ENCODE measurements around the gene SLC16A9.

Gene SLC16A9

GRCh38 chr10:59719374-59719773 is 9.7 kb upstream of the SLC16A9 start:
- DNase-seq: no peak

GRCh38 chr10:59718257-59718656 is 8.6 kb upstream of the SLC16A9 start:
- DNase-seq: no peak

- DNase-seq: no peak
These were observed 3.7 kb upstream of the SLC16A9 start for GRCh38 chr10:59713196-59713821.

- DNase-seq: no peak
These were observed 2.3 kb upstream of the SLC16A9 start for GRCh38 chr10:59711871-59712494.

GRCh38 chr10:59708816-59709394 is 745 bp downstream of the SLC16A9 start:
- DNase-seq: no peak

- DNase-seq: no peak
These were observed 2.5 kb downstream of the SLC16A9 start for GRCh38 chr10:59706851-59707797.

GRCh38 chr10:59705931-59706330 is 3.7 kb downstream of the SLC16A9 start:
- no peak for DNase-seq

GRCh38 chr10:59704630-59705029 is 5.0 kb downstream of the SLC16A9 start:
- no peak for DNase-seq

- DNase-seq: no peak
These were observed 7.3 kb downstream of the SLC16A9 start for GRCh38 chr10:59702347-59702746.

GRCh38 chr10:59700709-59701108 is 8.9 kb downstream of the SLC16A9 start:
- no peak for DNase-seq

- DNase-seq: no peak
These were observed 11.3 kb downstream of the SLC16A9 start for GRCh38 chr10:59698326-59698725.

GRCh38 chr10:59695637-59696036 is 14.0 kb downstream of the SLC16A9 start:
- no peak for DNase-seq

- no peak for DNase-seq
These were observed 14.7 kb downstream of the SLC16A9 start for GRCh38 chr10:59694936-59695335.

GRCh38 chr10:59692113-59692512 is 17.5 kb downstream of the SLC16A9 start:
- DNase-seq: no peak

- DNase-seq: peak; percentile 13
These were observed 20.7 kb downstream of the SLC16A9 start for GRCh38 chr10:59688921-59689351.

- no peak for DNase-seq
These were observed 22.0 kb downstream of the SLC16A9 start for GRCh38 chr10:59687657-59688056.

- no peak for DNase-seq
These were observed 25.6 kb downstream of the SLC16A9 start for GRCh38 chr10:59684006-59684405.

GRCh38 chr10:59682986-59683937 is 26.4 kb downstream of the SLC16A9 start:
- no peak for DNase-seq

GRCh38 chr10:59680199-59680598 is 29.5 kb downstream of the SLC16A9 start:
- DNase-seq: no peak

GRCh38 chr10:59678884-59679301 is 30.8 kb downstream of the SLC16A9 start:
- DNase-seq: peak; percentile 43

- no peak for DNase-seq
These were observed 32.3 kb downstream of the SLC16A9 start for GRCh38 chr10:59677253-59677831.

Measured in fibroblast of skin of abdomen (primary cell).